PC-3 (cell line): Measurements from ENCODE around the gene KRT5. TPM values are rescaled to one million over a fixed set of nuclear protein-coding genes. Genes with fewer than 3 reads are reported as not detected.

Experiments used
- ATAC-seq: fragments of 200-7000 bp; cut with Tn5 transposase; 2 replicates; pipeline ENCODE4 v1.9.1; 2020; ENCODE audit warnings: mild to moderate bottlenecking, moderate library complexity
- BruUV-seq: library from RNA; stranded (reverse); fragments of 400-500 nt; replicated peaks from 2 replicates; lab custom pipeline; 2021; lab: Mats Ljungman, UMichigan
- CTCF ChIA-PET: fragments of 300-600 bp; sonication (Branson Sonifier 250); formaldehyde crosslinking; loops from one replicate; lab custom pipeline; 2022; ENCODE audit warnings: antibody characterized with exemption; lab: Charles Lee
- POLR2A ChIA-PET: fragments of 300-600 bp; sonication (Branson Sonifier 250); formaldehyde crosslinking; loops from one replicate; lab custom pipeline; 2022; ENCODE audit warnings: antibody characterized with exemption; ENCODE audit not compliant: unreplicated experiment; lab: Charles Lee
- DNase-seq: peaks from one replicate; pipeline ENCODE4 v3.0.0-alpha.2; 2015
- H2AFZ ChIP-seq: fragments of 300-600 bp; sonication (generic); 2 replicates; pipeline ENCODE4 v1.6.0; 2016; ENCODE audit warnings: antibody characterized with exemption, low read length
- H3F3A ChIP-seq: fragments of 300-600 bp; sonication (generic); one replicate; pipeline ENCODE4 v1.6.0; 2017; ENCODE audit warnings: antibody characterized with exemption, low read length, control low read depth, mild to moderate bottlenecking; ENCODE audit not compliant: unreplicated experiment
- H3K27ac ChIP-seq: fragments of 300-600 bp; sonication (generic); 2 replicates; pipeline ENCODE4 v1.5.1; 2016; ENCODE audit warnings: mild to moderate bottlenecking, low read length
- H3K27me3 ChIP-seq: fragments of 300-600 bp; sonication (generic); 2 replicates; pipeline ENCODE4 v1.6.1; 2016; ENCODE audit warnings: low read length, mixed read lengths
- H3K36me3 ChIP-seq: fragments of 300-600 bp; sonication (generic); 2 replicates; pipeline ENCODE4 v1.6.1; 2016; ENCODE audit warnings: low read depth, mixed run types, low read length, mixed read lengths
- H3K4me1 ChIP-seq: fragments of 300-600 bp; sonication (generic); 2 replicates; pipeline ENCODE4 v1.5.1; 2016; ENCODE audit warnings: low read length; ENCODE audit not compliant: insufficient read depth
- H3K4me2 ChIP-seq: fragments of 300-600 bp; sonication (generic); 2 replicates; pipeline ENCODE4 v1.6.0; 2016; ENCODE audit warnings: low read length
- H3K4me3 ChIP-seq: fragments of 300-600 bp; sonication (generic); 2 replicates; pipeline ENCODE4 v1.5.1; 2016; ENCODE audit warnings: mild to moderate bottlenecking, low read length, mixed read lengths
- H3K79me2 ChIP-seq: fragments of 300-600 bp; sonication (generic); 2 replicates; pipeline ENCODE4 v1.6.1; 2017; ENCODE audit warnings: low read length, mixed read lengths
- H3K9ac ChIP-seq: fragments of 300-600 bp; sonication (generic); 2 replicates; pipeline ENCODE4 v1.6.0; 2016; ENCODE audit warnings: mild to moderate bottlenecking, low read length
- H3K9me2 ChIP-seq: fragments of 300-600 bp; sonication (generic); replicated peaks from 2 replicates; pipeline ENCODE4 v1.6.1; 2016; ENCODE audit warnings: mixed run types, low read length, mixed read lengths
- H3K9me3 ChIP-seq: fragments of 300-600 bp; sonication (generic); 2 replicates; pipeline ENCODE4 v1.6.1; 2016; ENCODE audit warnings: low read length, mixed read lengths
- H4K20me1 ChIP-seq: fragments of 300-600 bp; sonication (generic); 2 replicates; pipeline ENCODE4 v1.6.1; 2016; ENCODE audit warnings: low read length, mixed read lengths
- EZH2 ChIP-seq: fragments of 300-600 bp; sonication (generic); IDR thresholded peaks from one replicate; pipeline ENCODE4 v1.6.1; 2017; ENCODE audit warnings: antibody characterized with exemption, mild to moderate bottlenecking, low read length; ENCODE audit not compliant: unreplicated experiment
- EZH2phosphoT487 ChIP-seq: fragments of 300-600 bp; sonication (generic); IDR thresholded peaks from 2 replicates; pipeline ENCODE4 v1.6.1; 2018; ENCODE audit warnings: mild to moderate bottlenecking, antibody characterized with exemption, low read length, borderline replicate concordance
- intact Hi-C: fragments of 100-400 bp; cut with micrococcal nuclease; formaldehyde crosslinking; loops from 2 replicates; pipeline ENCODE4 v1.9.0; 2023
- total RNA-seq: library from RNA; depleted of rRNA; stranded (reverse); fragments of >200 nt; gene quantifications from 2 replicates; pipeline ENCODE4 v1.2.3, GENCODE V29; 2014
- TF ChIP-seq, protein P1 (sequence below): fragments of 300-600 bp; sonication (generic); conservative IDR thresholded peaks from 2 replicates; pipeline ENCODE4 v1.5.1; 2017; ENCODE audit warnings: antibody characterized with exemption, low read depth, mild to moderate bottlenecking, low read length

KRT5 gene
- total RNA-seq, 1 experiment from 2014 or later: not detected

DNA sequence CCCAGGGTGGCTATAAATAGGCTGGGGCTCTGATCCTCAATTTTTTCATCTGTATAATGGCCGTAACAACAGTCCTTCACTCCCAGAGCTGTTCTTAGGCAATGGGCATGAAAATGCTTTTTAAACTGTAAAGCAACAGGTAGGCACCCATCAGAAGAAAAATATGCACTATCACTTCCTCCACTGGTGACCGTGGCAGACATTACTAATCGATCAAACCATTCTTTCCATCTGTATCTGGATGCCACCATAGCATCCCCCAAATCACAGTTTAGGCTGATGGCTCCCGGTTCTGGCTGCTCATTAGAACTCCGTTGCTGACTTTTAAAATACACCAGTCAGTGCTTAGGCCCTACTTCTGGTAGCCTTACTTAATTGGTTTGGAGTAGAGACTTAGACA, 21.5 kb upstream of the KRT5 start:
- H3K9me3 ChIP-seq: no peaks in the 10 kb centered on the region
- no peak overlapping the region for H3K4me2 ChIP-seq
- CTCF ChIA-PET: no interaction called here
- no peak for ATAC-seq
- POLR2A ChIA-PET: no interaction called here
- no peak overlapping the region for H3K27ac ChIP-seq
- no peak overlapping the region for H3K9ac ChIP-seq
- H4K20me1 ChIP-seq: no peaks in the 10 kb centered on the region
- H3K4me1 ChIP-seq: peaks cover 19% of the 10 kb centered on the region
- no TSS peak for BruUV-seq
- H3F3A ChIP-seq: no peaks in the 10 kb centered on the region
- no peak for DNase-seq
- no peak overlapping the region for H2AFZ ChIP-seq
- TF ChIP-seq EZH2phosphoT487: no peak
- TF ChIP-seq EZH2: no peak
- TF ChIP-seq, protein P1, sequence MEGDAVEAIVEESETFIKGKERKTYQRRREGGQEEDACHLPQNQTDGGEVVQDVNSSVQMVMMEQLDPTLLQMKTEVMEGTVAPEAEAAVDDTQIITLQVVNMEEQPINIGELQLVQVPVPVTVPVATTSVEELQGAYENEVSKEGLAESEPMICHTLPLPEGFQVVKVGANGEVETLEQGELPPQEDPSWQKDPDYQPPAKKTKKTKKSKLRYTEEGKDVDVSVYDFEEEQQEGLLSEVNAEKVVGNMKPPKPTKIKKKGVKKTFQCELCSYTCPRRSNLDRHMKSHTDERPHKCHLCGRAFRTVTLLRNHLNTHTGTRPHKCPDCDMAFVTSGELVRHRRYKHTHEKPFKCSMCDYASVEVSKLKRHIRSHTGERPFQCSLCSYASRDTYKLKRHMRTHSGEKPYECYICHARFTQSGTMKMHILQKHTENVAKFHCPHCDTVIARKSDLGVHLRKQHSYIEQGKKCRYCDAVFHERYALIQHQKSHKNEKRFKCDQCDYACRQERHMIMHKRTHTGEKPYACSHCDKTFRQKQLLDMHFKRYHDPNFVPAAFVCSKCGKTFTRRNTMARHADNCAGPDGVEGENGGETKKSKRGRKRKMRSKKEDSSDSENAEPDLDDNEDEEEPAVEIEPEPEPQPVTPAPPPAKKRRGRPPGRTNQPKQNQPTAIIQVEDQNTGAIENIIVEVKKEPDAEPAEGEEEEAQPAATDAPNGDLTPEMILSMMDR: no peak
- no peaks in the 10 kb centered on the region for H3K36me3 ChIP-seq
- intact Hi-C loops: no loop called here
- no peaks in the 10 kb centered on the region for H3K9me2 ChIP-seq
- H3K79me2 ChIP-seq: no peaks in the 10 kb centered on the region
- H3K4me3 ChIP-seq: no peak overlapping the region
- no peaks in the 10 kb centered on the region for H3K27me3 ChIP-seq

DNA sequence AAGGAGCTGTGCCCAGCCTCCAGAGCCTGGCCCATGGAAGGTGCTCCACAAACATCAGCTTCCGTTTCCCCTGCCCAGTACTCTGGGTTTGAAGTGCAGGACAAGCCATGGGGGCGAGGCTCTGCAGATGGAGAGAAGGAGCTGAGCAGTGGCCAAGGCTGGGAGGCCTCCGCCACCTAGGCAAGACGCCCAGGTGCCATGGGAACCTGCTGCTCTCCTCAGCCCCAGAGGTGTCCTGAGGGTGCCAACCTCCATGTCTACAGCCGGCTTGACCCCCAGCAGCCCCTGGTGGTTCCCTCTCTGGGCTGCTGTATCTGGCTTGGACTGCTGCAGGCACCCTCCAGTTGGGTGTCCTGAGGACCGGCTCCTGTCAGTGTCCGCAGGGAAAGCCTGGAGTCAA, 20.3 kb upstream of the KRT5 start:
- intact Hi-C loops: no loop called here
- Histone ChIP-seq H3F3A (no peaks in the 10 kb centered on the region), H4K20me1 (no peaks in the 10 kb centered on the region), H3K9me3 (no peaks in the 10 kb centered on the region), H3K27me3 (no peaks in the 10 kb centered on the region), H3K4me3 (no peak overlapping the region), H3K9ac (no peak overlapping the region), H3K9me2 (no peaks in the 10 kb centered on the region), H3K27ac (no peak overlapping the region), H3K36me3 (no peaks in the 10 kb centered on the region), H2AFZ (no peak overlapping the region), H3K4me2 (no peak overlapping the region), H3K79me2 (no peaks in the 10 kb centered on the region), H3K4me1 (peaks cover 19% of the 10 kb centered on the region)
- ChIA-PET POLR2A (no interaction called here), CTCF (no interaction called here)
- ATAC-seq (no peak), DNase-seq (no peak)
- no TSS peak for BruUV-seq
- TF ChIP-seq EZH2phosphoT487 (no peak), EZH2 (no peak)
- TF ChIP-seq, protein P1: no peak

DNA sequence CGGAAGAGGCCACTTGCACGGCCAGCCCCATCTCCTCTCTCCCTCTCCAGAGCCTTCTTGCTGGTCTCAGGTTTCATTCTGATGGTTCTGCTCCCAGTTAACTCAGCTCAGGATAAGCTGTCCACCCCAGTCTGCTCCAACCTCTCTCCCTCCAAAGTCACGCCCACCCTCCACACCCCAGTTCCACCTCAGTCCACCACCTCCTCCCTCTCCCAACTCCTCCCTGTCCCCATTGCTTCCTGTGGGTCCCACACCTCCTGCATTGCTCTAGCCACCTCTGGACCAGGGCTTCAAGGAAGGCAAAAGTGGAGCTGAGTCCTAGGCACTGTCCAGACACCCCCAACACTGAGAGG, 19.6 kb upstream of the KRT5 start:
- no peak for ATAC-seq
- H3K27me3 ChIP-seq: no peaks in the 10 kb centered on the region
- H2AFZ ChIP-seq: no peak overlapping the region
- no peak overlapping the region for H3K27ac ChIP-seq
- intact Hi-C loops: no loop called here
- TF ChIP-seq EZH2phosphoT487 (no peak), EZH2 (no peak)
- TF ChIP-seq, protein P1: no peak
- no peak overlapping the region for H3K4me3 ChIP-seq
- H3K79me2 ChIP-seq: no peaks in the 10 kb centered on the region
- no peaks in the 10 kb centered on the region for H3K9me2 ChIP-seq
- ChIA-PET CTCF (no interaction called here), POLR2A (no interaction called here)
- H3F3A ChIP-seq: no peaks in the 10 kb centered on the region
- H3K4me2 ChIP-seq: 0 out of 2 replicates have a peak overlapping the region, but pooled peaks have one; percentile 70
- no peaks in the 10 kb centered on the region for H3K9me3 ChIP-seq
- H4K20me1 ChIP-seq: no peaks in the 10 kb centered on the region
- no peak overlapping the region for H3K9ac ChIP-seq
- no TSS peak for BruUV-seq
- DNase-seq: no peak
- peaks cover 19% of the 10 kb centered on the region for H3K4me1 ChIP-seq
- no peaks in the 10 kb centered on the region for H3K36me3 ChIP-seq
